BJ (cell line): ENCODE measurements around the gene RDH16. TPM values are rescaled to one million over a fixed set of nuclear protein-coding genes. Genes with fewer than 3 reads are reported as not detected.
"Not testable (repeated sequence)": the region's sequence is repeated elsewhere in the genome, so short reads cannot be mapped to it uniquely, and the experiment has no call there.

Source experiments
- CTCF ChIA-PET: fragments of 350-600 bp; formaldehyde crosslinking; extraction: SDS; loops from one replicate; lab custom pipeline; 2021; ENCODE audit warnings: antibody characterized with exemption, inconsistent platforms; lab: Yijun Ruan, JAX
- POLR2A ChIA-PET: fragments of 300-600 bp; sonication (Branson Sonifier 250); formaldehyde crosslinking; extraction: SDS; loops from one replicate; lab custom pipeline; 2021; ENCODE audit warnings: antibody characterized with exemption; lab: Charles Lee
- DNase-seq: peaks from one replicate; pipeline ENCODE4 v3.0.0-alpha.2; 2011; ENCODE audit warnings: low read depth
- H3K27me3 ChIP-seq: 2 replicates; pipeline ENCODE4 v1.6.0; 2011; ENCODE audit warnings: low read length; ENCODE audit not compliant: control insufficient read depth, insufficient read depth
- H3K36me3 ChIP-seq: 2 replicates; pipeline ENCODE4 v1.5.1; 2011; ENCODE audit warnings: low read length; ENCODE audit not compliant: control insufficient read depth, insufficient read depth
- H3K4me3 ChIP-seq: 2 replicates; pipeline ENCODE4 v1.5.1; 2011; ENCODE audit warnings: low read depth, mild to moderate bottlenecking, control low read depth, low read length
- CTCF ChIP-seq: IDR thresholded peaks from 2 replicates; pipeline ENCODE4 v1.5.1; 2011; ENCODE audit warnings: low read depth, mild to moderate bottlenecking, control low read depth, inconsistent platforms, low read length, moderate library complexity; ENCODE audit not compliant: insufficient read depth
- polyA plus RNA-seq: library from polyadenylated mRNA; depleted of rRNA; stranded (reverse); fragments of >200 nt; gene quantifications from 2 replicates; pipeline ENCODE4 v1.2.3, GENCODE V29; 2011

Gene RDH16
- polyA plus RNA-seq, 1 experiment: 0.07 TPM

- no peak for DNase-seq
- no peak for TF ChIP-seq CTCF
- Histone ChIP-seq H3K36me3 (no peaks in the 10 kb centered on the region), H3K27me3 (no peaks in the 10 kb centered on the region), H3K4me3 (no peak overlapping the region)
- CTCF ChIA-PET: interaction anchor here (1.2 kb wide), 1 partner anchor 9 kb away, joined by 3 read pairs; no protein-coding TSS in a partner anchor
- POLR2A ChIA-PET: no interaction called here
Observed at GRCh38 chr12:56943878-56944277, 13.5 kb downstream of the RDH16 start.

GRCh38 chr12:56943374-56943773 lies 14.0 kb downstream of the RDH16 start:
- POLR2A ChIA-PET, H3K4me3 ChIP-seq, H3K36me3 ChIP-seq, DNase-seq, H3K27me3 ChIP-seq: not testable (repeated sequence)
- CTCF ChIA-PET: interaction anchor here (1.2 kb wide), 1 partner anchor 10 kb away, joined by 3 read pairs; no protein-coding TSS in a partner anchor

DNA sequence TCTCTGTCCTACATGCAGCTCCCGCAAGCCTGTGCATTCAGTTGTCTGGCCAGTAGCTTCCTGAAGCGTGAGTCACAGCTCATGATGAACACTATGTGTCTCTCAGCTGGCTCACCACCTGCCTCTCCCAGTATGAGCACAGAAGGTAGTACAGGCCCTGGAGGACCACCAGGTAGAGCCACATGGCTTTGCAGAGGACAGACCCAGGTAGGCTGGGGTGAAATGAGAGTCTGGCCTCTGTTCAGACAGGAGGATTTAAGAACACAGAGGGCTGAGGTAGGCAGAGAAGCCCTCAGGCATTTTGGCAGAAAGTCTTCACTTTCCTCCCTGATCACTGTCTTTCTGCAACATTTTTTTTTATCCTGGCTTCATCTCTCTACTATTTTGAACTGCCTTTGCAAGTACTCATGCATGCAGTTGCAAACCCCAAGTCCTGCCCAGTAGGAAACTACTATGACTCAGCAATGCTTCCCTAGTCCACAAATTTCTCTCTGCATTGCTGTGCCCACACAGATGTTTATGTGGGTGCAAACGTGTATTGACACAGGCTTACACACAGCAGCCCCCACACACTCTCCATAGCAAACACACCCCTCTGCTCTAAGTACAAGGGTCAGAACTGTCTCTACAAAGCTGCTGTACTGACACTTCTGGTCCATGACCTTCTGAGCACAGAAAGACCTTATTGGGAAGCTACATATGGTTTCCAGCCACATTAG lies 15.9 kb downstream of the RDH16 start:
- Histone ChIP-seq H3K36me3 (no peaks in the 10 kb centered on the region), H3K27me3 (peaks cover 4% of the 10 kb centered on the region), H3K4me3 (no peak overlapping the region)
- DNase-seq: peak; percentile 11
- POLR2A ChIA-PET: interaction anchor here (0.6 kb wide), 1 partner anchor 172 kb away, joined by 8 read pairs; no protein-coding TSS in a partner anchor
- TF ChIP-seq CTCF: no peak
- CTCF ChIA-PET: no interaction called here

DNA sequence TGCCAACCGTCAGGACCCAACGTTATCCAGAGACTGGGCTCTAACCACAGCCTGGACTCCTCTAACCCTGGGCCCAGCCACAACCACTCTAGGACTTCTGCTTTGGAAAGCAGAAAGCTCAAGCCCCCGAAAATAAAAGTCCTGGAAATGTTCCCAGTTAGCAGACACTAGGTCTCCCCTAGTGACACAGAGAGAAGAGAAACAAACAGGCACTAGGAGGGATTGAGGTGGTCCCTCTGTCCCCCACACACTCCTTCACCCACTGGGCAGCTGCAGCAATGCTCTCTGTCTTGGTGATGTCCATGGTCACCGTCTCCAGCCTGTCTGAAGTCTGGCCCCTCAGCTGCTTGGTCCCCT lies 16.5 kb downstream of the RDH16 start:
- DNase-seq, POLR2A ChIA-PET, H3K4me3 ChIP-seq, H3K36me3 ChIP-seq, CTCF ChIA-PET, H3K27me3 ChIP-seq: not testable (repeated sequence)

- no peaks in the 10 kb centered on the region for H3K36me3 ChIP-seq
- H3K4me3 ChIP-seq: no peak overlapping the region
- H3K27me3 ChIP-seq: peaks cover 6% of the 10 kb centered on the region
- ChIA-PET CTCF (interaction anchor here (0.9 kb wide), 1 partner anchor 17 kb away, joined by 3 read pairs; no protein-coding TSS in a partner anchor), POLR2A (no interaction called here)
- DNase-seq: no peak
- TF ChIP-seq CTCF: no peak
Observed at GRCh38 chr12:56935752-56936151, 21.7 kb downstream of the RDH16 start.

GRCh38 chr12:56935157-56935556 lies 22.3 kb downstream of the RDH16 start:
- H3K27me3 ChIP-seq: peaks cover 6% of the 10 kb centered on the region
- H3K4me3 ChIP-seq: no peak overlapping the region
- POLR2A ChIA-PET: no interaction called here
- TF ChIP-seq CTCF: no peak
- H3K36me3 ChIP-seq: no peaks in the 10 kb centered on the region
- CTCF ChIA-PET: interaction anchor here (0.9 kb wide), 1 partner anchor 17 kb away, joined by 3 read pairs; no protein-coding TSS in a partner anchor
- DNase-seq: no peak
